ENCODE results near the gene KIAA1958.

Gene KIAA1958

DNA sequence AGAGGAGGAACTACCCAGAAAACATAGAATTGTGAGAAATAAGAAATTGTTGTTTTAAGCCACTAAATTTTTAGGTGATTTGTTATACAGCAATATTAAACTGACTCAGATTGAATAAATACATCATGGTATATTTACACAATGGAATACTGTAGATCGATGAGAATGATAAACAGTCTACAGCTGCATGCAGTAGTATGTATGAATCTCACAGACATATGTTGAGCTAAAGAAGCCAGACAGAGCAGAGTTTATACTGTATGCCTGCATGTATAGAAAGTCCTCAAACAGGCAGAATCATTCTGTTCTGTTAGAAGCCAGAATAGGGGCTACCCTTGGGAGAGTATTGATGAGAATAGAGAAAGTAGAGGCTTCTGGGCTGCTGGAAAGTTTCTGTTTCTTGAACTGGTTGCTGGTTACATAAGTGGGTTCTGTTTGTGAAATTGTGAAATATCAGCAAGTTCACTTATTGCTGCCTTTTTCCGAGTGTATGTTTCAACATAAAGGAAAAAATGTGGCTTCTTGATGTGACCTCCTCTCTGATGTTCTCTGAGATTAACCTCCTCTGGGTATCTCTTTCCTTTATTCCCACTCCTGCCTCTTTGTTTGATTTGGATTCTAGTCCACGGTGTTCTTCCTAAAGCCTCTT lies 9.6 kb downstream of the KIAA1958 start:
- no peak overlapping the region for H3K4me3 ChIP-seq (ENCODE audit: low read length)
- no peak for DNase-seq (ENCODE audit: low read depth)
- TF ChIP-seq, protein P1, sequence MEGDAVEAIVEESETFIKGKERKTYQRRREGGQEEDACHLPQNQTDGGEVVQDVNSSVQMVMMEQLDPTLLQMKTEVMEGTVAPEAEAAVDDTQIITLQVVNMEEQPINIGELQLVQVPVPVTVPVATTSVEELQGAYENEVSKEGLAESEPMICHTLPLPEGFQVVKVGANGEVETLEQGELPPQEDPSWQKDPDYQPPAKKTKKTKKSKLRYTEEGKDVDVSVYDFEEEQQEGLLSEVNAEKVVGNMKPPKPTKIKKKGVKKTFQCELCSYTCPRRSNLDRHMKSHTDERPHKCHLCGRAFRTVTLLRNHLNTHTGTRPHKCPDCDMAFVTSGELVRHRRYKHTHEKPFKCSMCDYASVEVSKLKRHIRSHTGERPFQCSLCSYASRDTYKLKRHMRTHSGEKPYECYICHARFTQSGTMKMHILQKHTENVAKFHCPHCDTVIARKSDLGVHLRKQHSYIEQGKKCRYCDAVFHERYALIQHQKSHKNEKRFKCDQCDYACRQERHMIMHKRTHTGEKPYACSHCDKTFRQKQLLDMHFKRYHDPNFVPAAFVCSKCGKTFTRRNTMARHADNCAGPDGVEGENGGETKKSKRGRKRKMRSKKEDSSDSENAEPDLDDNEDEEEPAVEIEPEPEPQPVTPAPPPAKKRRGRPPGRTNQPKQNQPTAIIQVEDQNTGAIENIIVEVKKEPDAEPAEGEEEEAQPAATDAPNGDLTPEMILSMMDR (IDR thresholded peaks at IDR 0.05; ENCODE audit: insufficient read depth, low read depth, low read length, missing control alignments) = no peak

DNA sequence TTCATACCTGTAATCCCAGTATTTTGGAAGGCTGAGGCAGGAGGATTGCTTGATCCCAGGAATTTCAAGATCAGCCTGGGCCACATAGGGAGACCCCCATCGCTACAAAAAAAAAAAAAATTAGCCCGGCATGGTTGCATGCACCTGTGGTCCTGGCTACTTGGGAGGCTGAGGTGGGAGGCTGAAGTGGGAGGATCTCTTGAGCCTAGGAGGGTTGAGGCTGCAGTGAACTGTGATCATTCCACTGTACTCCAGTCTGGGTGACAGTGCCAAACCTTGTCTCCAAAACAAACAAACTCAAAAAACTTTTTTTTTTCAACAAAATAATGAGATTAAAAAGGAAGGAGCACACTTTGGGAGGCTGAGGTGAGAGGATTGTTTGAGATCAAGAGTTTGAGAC lies 14.2 kb downstream of the KIAA1958 start:
- no peak overlapping the region for H3K4me3 ChIP-seq (ENCODE audit: low read length)
- DNase-seq (ENCODE audit: low read depth) = no peak
- TF ChIP-seq, protein P1 (IDR thresholded peaks at IDR 0.05; ENCODE audit: insufficient read depth, low read depth, low read length, missing control alignments) = no peak

DNA sequence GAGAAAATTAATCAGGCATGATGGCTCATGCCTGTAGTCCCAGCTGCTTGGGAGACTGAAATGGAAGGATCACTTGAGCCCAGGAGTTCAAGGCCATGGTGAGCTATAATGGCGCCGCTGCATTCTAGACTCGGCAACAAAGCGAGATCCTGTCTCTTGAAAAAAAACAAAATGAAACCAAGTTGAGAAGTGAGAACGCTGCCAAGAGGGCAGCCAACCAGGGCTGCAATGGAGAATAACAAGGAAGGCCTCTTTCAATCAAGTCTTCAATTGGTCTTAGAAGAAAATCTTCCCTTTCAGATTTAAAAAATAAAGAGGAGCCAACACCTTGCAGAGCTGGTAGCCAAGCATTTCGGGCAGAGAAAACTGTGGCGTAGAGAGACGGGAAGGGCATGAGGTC lies 14.7 kb downstream of the KIAA1958 start:
- no peak for DNase-seq (ENCODE audit: low read depth)
- H3K4me3 ChIP-seq (ENCODE audit: low read length) = no peak overlapping the region
- TF ChIP-seq, protein P1 (IDR thresholded peaks at IDR 0.05; ENCODE audit: insufficient read depth, low read depth, low read length, missing control alignments) = no peak

DNA sequence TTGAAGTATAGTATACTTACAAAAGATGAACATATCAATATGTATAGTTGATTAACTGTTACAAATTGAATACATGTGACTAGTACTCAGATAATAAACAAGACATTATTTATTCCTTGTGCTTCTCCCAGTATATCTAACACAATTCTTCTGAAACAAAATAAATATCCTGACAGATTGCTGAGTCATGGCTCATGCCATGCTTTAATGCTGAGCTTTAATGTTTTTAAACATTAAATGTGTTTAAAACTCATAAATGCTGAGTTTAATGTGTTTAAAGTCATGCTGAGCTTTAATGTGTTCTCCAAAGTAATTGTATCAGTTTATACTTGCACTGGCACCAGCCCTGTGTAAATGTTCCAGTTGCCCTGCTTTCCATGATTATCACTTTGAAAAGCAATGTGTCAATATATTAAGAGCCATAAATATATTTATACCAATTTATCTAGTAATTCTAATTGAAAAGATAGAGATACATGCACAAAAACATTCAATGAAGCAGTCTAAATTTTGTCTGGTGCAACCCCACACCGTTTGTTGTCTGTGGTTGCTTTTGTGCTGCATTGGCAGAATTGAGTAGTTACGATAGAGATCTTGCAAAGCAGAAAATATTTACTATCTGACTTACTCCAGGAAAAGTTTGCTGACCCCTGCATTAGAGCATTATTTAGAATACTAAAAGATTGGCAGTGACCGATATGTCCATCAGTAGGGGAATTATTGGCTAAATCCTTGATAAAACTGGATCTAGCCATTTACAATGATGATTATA lies 15.7 kb downstream of the KIAA1958 start:
- H3K4me3 ChIP-seq (ENCODE audit: low read length) = no peak overlapping the region
- TF ChIP-seq, protein P1 (IDR thresholded peaks at IDR 0.05; ENCODE audit: insufficient read depth, low read depth, low read length, missing control alignments) = no peak
- peak; percentile 14 for DNase-seq (ENCODE audit: low read depth)

DNA sequence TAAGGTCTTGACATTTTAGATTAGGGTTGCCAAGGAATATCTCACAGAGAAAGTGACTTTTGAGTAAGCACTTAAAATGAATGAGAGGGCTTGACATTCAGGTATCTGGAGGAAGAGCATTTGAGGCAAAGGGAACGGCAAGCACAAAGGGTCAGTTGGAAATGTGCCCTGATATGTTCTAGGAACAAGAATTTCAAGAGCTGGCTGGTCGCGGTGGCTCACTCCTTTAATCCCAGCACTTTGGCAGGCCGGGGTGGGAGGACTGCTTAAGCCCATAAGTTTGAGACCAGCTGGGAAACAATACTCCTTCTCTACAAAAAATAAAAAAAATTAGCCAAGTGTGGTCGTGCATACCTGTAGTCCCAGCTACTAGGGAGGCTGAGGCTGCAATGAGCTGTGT lies 16.5 kb downstream of the KIAA1958 start:
- TF ChIP-seq, protein P1 (IDR thresholded peaks at IDR 0.05; ENCODE audit: insufficient read depth, low read depth, low read length, missing control alignments) = no peak
- no peak overlapping the region for H3K4me3 ChIP-seq (ENCODE audit: low read length)
- DNase-seq (ENCODE audit: low read depth) = peak; percentile 20

DNA sequence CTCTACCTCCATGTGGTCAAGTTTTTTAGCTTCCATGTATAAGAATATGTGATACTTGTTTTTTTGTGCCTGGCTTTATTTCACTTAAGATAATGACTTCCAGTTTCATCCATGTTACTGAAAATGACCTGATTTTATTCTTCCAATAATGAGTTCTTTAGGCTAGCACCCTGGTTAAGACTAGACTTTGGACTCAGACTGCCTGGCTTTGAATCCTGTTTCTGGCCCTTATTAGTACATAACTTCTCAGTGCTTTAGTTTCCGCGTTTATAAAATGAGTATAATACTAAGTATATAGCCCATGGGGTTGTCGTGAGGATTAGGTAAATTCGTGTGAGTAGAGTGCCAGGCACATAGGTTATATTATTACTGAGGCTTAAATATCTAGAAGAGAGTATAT lies 18.5 kb downstream of the KIAA1958 start:
- DNase-seq (ENCODE audit: low read depth) = no peak
- TF ChIP-seq, protein P1 (IDR thresholded peaks at IDR 0.05; ENCODE audit: insufficient read depth, low read depth, low read length, missing control alignments) = no peak
- H3K4me3 ChIP-seq (ENCODE audit: low read length) = no peak overlapping the region

Data from epithelial cell of esophagus (primary cell).